GM12878 (cell line): Measurements from ENCODE around the gene TMEM18.

Source experiments
- FOXK2 ChIP-seq: fragments of 450-650 bp; IDR thresholded peaks from 2 replicates; pipeline ENCODE4 v1.6.1; 2017; ENCODE audit warnings: mild to moderate bottlenecking, moderate library complexity
- POLR2A ChIP-seq: IDR thresholded peaks from 2 replicates; pipeline ENCODE4 v1.6.1; 2011; ENCODE audit warnings: low read depth, mild to moderate bottlenecking, low read length
- RELA ChIP-seq: fragments of 450-650 bp; IDR thresholded peaks from 2 replicates; pipeline ENCODE4 v1.8.0; 2014; ENCODE audit warnings: borderline replicate concordance; ENCODE audit not compliant: partially characterized antibody
- SP1 ChIP-seq: IDR thresholded peaks from one replicate; pipeline ENCODE4 v1.6.1; 2011; ENCODE audit warnings: low read depth, low read length
- TARDBP ChIP-seq: IDR thresholded peaks from 2 replicates; pipeline ENCODE4 v1.6.1; 2016; ENCODE audit warnings: borderline replicate concordance
- TF ChIP-seq, protein P1 (sequence below), 3 experiments: IDR thresholded peaks in 2 of 3; conservative IDR thresholded peaks in 1 of 3; 2 replicates each; pipeline ENCODE4 v1.5.1; 2011; ENCODE audit warnings: low read depth in 3 of 3, low read length in 3 of 3, mild to moderate bottlenecking in 3 of 3, control low read depth in 2 of 3, moderate library complexity in 2 of 3, inconsistent platforms in 1 of 3, mixed read lengths in 1 of 3; ENCODE audit not compliant: control insufficient read depth in 2 of 3, insufficient read depth in 1 of 3; ENCODE audit errors: extremely low read depth in 1 of 3

DNA sequence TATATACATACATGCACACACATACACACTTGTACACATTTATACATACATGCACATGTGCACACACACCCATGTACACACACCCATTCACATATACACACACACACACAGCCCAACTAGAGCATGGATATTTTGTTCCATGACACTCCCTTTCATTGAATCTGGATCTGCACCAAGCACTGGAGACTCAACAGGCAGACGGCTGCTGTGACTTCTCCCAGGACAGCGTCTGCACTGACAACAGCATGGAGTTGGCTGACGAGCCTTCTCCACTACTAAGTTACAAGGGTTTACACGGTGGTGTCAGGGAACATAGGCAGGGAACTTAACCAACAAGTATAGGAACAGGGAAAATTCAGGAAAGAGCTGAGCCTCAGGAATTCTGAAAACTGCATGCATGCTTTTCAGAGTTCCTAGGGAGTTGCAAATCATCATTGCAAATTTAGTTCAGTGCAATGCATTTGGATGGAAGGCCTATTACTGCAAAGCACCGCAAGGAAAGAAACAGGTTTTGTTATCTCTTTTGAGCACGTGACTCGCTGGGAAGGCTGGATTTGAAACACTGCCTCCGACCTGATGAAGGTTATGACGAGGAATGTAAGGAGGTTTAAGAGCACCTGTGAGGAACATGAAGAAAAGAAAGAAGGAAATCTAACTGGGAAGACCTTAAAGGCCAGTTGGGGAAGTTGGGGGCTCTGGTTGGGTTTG lies 35.9 kb downstream of the TMEM18 start:
- TF ChIP-seq, protein P1, sequence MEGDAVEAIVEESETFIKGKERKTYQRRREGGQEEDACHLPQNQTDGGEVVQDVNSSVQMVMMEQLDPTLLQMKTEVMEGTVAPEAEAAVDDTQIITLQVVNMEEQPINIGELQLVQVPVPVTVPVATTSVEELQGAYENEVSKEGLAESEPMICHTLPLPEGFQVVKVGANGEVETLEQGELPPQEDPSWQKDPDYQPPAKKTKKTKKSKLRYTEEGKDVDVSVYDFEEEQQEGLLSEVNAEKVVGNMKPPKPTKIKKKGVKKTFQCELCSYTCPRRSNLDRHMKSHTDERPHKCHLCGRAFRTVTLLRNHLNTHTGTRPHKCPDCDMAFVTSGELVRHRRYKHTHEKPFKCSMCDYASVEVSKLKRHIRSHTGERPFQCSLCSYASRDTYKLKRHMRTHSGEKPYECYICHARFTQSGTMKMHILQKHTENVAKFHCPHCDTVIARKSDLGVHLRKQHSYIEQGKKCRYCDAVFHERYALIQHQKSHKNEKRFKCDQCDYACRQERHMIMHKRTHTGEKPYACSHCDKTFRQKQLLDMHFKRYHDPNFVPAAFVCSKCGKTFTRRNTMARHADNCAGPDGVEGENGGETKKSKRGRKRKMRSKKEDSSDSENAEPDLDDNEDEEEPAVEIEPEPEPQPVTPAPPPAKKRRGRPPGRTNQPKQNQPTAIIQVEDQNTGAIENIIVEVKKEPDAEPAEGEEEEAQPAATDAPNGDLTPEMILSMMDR (IDR thresholded peaks at IDR 0.05 in 2 of 3, conservative IDR thresholded peaks at IDR 0.05 in 1 of 3; ENCODE audit: control insufficient read depth in 2 of 3, extremely low read depth in 1 of 3, insufficient read depth in 1 of 3, low read depth in 3 of 3, low read length in 3 of 3), result no peak
- TF ChIP-seq SP1 (no peak), RELA (no peak), POLR2A (no peak), TARDBP (no peak), FOXK2 (no peak)
